ENCODE results near the gene NDUFS5.
A peak's percentile ranks its signal among the peaks of the same experiment; 100 is the strongest.
"Not testable (repeated sequence)": the region's sequence is repeated elsewhere in the genome, so short reads cannot be mapped to it uniquely, and the experiment has no call there.

Gene NDUFS5

DNA sequence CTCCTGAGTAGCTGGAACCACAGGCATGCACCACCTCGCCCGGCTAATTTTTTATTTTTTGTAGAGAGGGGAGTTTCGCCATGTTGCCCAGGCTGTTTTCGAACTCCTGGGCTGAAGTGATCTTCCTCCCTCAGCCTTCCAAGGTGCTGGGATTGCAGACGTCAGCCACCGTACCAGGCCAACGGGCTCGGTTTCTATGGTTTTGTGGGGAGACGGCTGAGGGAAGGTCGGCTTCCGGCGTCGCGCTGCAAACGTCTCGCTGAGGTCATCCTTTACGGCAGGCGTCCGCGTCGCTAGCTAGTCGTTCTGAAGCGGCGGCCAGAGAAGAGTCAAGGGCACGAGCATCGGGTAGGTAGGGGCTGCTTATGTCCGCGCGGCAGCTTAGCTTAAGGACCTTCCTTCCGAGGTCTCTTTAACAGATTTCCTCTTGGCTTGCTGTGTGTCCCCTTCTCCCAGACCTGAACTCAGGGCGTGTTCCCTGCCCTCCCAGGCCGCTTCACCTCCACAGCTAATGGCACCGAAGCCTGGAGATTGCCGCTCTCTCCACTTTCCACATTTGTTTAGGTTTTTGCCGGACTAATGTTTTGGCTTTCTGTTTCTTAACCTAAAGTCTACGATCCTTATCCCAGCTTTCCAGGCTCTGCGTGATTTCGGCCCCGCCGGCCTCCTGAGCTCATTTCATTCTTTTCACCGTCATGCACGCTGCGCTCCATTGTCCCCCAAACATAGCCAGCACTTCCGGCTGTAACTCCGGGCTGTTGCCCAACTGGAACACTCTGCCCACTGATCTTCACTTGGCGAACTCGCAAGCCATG is at the start of gene NDUFS5:
Gene NDUFS5, plus strand, starts transcription at position 300 of the 815 bp plus-strand sequence. CDS start 2,375 bp downstream, outside the sequence.
- DNase-seq (ENCODE audit: low read depth), result peak; percentile 66

- not testable (repeated sequence) for DNase-seq (ENCODE audit: low read depth)
Measured at GRCh38 chr1:38977399-38978244, 48.5 kb upstream of the NDUFS5 start.

DNA sequence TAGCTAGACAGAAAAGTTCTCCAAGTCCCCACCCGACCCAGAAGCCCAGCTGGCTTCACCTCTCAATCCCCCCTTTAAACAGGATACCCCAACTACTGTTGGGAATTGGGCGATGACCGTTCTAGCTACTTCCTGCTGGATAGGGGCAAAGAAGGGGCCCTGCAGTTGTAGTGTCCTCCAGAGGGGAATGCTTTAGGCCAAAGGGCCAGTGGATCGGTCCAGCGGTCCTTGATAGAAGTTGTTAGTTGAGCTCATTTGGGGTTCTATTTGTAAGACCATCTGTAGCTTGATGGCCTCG is 48.0 kb upstream of the NDUFS5 start:
- DNase-seq (ENCODE audit: low read depth), result not testable (repeated sequence)

- not testable (repeated sequence) for DNase-seq (ENCODE audit: low read depth)
Measured at GRCh38 chr1:38979380-38979779, 46.8 kb upstream of the NDUFS5 start.

DNA sequence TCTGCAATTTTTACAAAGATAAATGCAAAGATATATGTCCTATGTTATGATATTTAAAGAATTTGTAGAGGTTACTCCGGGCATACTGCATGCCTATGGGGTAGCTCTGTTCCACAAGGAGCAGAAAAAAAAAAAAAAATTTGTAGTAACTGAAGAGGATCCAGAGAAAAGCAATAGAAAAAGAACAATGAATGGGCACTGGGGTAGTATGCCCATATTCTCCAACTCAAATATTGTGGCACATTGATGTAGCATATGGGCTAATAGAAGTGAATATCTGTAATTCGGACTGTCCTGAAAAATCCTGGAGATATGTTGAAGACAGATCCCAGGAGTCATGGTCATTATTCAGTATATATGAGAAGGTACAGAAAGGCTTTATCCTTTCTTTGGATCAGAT is 36.2 kb upstream of the NDUFS5 start:
- DNase-seq (ENCODE audit: low read depth), result no peak

DNA sequence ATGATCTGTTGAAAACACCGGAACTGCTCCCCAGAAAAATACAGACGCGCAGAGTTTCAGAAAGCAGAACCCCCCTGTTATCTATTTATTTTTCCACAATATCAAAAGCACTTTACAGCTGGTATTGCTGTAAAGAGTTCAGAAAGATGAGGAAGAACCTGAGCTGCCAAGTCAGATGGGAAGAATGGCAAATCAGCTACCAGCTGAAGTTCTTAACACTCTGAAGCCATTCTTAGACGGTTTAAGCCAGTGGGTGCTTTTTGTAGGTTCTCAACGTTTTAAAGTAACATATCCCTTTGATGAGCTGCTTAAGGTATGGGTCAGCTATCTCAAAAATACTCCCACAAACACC is 35.8 kb upstream of the NDUFS5 start:
- no peak for DNase-seq (ENCODE audit: low read depth)

- DNase-seq (ENCODE audit: low read depth), result peak; percentile 88
Measured at GRCh38 chr1:38990738-38991637, 35.2 kb upstream of the NDUFS5 start, which contains the start of gene AKIRIN1. AKIRIN1 (plus strand) TSS chr1:38991276; CDS start chr1:38991381, 105 bp downstream.

DNA sequence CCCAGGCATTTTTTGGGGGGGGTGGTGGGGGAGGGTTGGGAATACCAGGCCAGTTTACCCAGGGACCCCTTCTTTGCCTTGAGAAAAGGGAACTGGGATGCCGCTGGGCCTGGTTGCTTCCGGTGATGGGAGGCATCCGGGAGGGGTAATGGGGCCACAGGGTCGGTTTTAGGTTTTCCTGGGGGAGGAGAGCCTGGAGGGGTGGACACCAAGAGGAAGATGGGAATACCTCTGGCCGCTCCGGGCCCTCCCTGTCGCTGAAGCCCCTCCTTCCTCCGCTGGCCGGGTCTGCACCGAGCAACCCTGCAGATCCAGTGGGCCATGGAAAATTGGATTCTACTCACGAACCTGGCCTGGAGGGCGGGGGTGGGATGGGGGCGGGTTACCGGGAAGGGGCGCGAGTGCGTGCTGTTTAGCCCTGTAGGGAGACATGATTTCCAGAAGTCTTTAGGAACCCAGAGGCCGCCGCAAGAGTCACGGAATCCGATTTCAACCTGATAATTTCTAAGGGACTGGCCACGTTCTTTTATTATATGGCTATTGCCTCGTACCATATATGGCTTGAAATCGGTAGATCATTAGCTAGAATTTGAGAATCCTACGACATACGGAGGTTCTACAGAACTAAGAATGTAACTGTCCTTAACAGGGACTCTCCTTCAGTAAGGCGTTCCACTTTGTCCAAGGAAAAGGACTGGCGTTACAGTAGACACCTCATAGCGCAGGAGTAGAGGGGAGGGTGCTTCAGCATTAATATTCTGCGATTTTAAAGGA is 34.3 kb upstream of the NDUFS5 start:
- DNase-seq (ENCODE audit: low read depth), result no peak

GRCh38 chr1:38992412-38993111 is 33.6 kb upstream of the NDUFS5 start:
- no peak for DNase-seq (ENCODE audit: low read depth)

DNA sequence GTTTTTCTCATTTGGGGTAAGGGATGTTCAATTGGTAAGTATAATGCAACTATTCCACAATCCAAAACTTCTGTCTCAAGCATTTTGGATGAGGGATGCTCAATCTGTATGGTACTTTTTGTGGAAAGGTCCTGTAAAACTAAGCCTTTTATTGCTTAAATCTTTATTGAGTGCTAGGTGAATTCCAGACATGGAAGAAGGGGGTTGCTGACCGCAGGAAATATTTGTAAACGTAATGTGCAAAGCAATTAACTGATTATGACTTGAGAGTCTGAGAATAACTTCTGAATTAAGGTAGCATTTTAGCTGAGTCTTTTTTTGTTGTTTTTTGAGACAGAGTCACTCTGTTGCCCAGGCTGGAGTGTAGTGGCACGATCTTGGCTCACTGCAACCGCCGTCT is 32.0 kb upstream of the NDUFS5 start:
- no peak for DNase-seq (ENCODE audit: low read depth)

- DNase-seq (ENCODE audit: low read depth), result no peak
Measured at GRCh38 chr1:38997034-38997900, 28.9 kb upstream of the NDUFS5 start.

DNA sequence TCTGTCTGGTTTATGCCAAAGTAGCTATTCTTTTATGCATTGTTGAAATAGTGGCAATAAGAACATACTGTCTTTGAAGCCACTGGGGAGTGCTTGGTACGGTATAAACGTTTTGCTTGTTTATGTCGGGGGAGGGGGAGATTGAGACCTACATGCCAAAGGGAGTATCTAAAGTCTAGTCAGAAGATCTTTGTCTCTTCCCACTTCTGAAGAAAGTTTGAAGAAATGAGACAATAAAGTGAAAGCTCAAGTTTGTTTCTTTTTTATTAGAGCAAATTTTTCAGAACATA is 28.3 kb upstream of the NDUFS5 start:
- DNase-seq (ENCODE audit: low read depth), result no peak

DNA sequence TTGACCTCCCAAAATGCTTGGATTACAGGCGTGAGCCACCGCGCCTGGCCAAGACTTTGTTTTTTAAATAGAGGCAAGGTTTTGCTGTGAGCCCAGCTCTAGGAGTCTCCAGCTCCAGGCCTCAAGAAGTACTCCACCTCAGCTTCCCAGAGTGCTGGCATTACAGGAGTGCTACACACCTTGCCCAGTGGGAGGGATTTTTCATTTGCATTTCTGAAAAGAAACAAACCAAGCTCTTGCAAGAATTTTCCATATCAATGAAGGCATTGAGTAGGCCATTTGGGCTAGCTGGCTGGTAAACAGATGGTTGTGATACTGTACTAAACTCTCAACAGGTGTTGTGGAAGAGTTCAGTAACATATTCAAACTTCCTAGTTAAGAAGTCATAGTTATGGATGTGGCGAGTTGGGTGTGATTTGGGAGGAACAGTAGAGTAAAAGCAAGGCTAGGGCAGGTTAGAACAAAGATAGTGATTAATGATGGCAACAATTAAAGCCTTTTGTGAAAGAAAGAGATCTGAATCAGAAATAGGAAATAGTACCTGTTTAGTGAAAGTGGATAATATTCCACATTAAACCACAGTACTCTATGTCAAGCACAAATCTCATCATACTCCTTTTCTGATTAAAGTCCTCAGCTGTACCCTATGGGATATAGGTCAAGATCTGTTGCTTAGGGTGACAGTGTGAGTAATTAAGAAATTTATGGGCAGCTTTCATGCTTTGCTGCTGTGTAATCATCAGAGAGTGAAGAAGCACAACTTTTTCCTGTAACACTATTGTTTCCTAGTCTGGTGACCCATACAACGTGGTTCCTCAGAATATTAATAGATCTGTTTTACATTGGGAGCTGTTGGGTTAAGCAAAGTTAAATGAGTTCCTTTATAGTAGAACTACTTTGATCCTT is 24.4 kb upstream of the NDUFS5 start:
- DNase-seq (ENCODE audit: low read depth), result no peak

GRCh38 chr1:39003281-39003680 is 22.9 kb upstream of the NDUFS5 start:
- no peak for DNase-seq (ENCODE audit: low read depth)

DNA sequence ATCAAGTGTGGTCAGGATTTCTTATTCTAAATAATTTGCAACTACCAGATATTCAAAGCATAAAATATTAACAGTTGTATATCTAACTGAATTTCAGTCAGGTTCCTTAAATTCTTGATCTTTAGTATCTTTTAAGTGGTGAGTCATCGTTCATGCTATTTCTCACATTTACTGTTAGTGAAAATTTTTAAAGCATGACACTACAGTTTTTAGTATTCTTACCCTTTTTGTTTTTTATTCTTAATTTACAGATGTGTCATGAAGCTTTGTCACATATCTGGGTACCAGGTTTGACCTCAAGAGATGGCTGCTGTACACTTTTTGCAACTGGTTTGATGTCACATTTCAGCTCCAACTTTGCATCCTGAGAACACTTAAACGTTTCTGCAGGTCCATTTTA is 22.4 kb upstream of the NDUFS5 start:
- no peak for DNase-seq (ENCODE audit: low read depth)

- no peak for DNase-seq (ENCODE audit: low read depth)
Measured at GRCh38 chr1:39006287-39006686, 19.9 kb upstream of the NDUFS5 start.

- no peak for DNase-seq (ENCODE audit: low read depth)
Measured at GRCh38 chr1:39006726-39007645, 19.2 kb upstream of the NDUFS5 start.

GRCh38 chr1:39014956-39015355 is 11.2 kb upstream of the NDUFS5 start:
- not testable (repeated sequence) for DNase-seq (ENCODE audit: low read depth)

Data from stimulated activated CD8-positive, alpha-beta memory T cell treated with anti-CD3 and anti-CD28 coated beads, Interleukin-15, amount 100 ng/mL, for 1 hour (primary cell).